ENCODE results near the gene LCN15.
A peak's percentile ranks its signal among the peaks of the same experiment; 100 is the strongest.
"Not testable (repeated sequence)": the region's sequence is repeated elsewhere in the genome, so short reads cannot be mapped to it uniquely, and the experiment has no call there.

LCN15 gene

DNA sequence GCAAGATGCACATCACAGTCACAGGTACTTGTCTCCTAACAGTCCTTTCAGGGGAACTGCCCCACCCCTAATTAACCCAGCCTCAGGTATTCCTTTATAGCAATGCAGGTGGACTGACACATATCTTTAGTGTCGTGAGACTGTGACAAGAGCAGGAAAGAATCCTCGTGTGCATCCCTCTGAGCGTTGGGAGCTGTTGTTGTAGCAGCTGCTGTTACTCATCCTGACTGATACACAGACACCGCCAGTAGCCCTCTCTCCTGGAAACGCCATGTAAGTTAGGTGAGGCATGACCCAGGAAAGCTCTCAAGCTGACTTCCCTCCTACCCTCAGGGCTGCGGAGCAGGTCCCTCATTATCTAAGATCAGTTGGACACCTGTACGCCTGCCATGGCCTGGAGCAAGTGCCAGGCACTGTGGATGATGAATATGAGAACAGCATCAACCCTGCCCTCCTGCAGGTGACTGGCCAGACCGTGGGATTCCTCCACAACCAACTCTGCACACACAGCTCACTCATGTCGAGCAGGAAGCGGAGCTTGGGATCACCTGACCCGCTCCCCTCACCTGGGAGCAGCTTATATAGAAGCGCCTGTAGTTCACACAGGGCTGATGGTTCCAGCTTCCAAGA, 10.2 kb upstream of the LCN15 start:
- DNase-seq (ENCODE audit: low spot score): no peak

DNA sequence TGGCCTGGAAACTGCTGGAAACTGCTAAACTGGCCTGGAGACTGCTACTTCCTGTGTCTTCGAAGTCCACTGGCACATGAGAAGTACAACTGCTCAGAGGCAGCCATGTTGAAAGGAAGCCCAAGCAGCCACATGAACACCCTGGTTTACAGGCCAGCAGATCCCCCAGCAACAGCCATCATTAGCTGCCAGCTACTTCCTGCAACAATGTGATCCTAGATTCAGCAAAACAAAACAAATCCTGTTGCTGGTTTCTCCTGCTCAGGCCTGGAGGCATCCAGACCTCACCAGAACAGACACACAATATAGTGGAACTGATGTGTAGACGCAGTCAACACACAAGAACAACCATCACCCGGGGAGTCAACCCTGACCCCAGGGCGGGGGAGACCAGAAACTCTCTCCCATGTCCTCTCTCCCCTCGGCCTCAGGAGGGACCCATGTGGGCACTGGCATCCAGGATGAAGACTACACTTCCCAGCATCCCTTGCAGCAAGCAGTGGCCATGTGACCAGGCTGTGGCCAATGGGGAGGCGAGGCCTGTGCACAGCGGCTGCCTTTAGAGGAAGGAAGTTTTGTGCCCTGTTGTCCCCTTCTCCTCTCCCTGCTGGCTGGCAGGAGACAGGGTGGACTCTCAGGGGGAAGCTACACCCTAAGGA, 9.2 kb upstream of the LCN15 start:
- DNase-seq (ENCODE audit: low spot score): no peak

DNA sequence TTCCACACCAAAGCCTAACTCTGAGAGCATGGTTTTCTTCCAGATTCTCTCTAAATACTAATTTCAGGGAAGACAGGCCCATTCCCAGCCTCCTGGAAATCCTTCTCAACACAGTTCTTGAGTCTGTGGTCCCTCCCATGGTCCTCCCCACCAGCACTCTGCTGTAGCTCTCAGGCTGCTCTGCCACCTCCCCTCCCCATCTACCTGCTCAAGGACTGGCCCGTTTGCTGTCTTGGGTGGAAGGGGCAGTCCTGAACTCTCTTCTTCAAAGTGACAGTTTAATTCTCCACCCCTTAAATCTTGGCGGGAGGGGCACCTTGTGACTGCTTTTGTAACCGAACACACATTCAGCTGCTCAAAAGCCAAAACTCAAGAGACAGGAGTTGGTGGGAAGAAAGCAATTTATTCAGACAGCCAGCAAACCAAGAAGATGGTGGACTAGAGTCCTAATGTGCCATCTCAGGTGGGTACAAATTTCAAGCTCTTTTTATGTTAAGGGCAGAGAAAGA, 7.6 kb upstream of the LCN15 start:
- DNase-seq (ENCODE audit: low spot score): no peak

DNA sequence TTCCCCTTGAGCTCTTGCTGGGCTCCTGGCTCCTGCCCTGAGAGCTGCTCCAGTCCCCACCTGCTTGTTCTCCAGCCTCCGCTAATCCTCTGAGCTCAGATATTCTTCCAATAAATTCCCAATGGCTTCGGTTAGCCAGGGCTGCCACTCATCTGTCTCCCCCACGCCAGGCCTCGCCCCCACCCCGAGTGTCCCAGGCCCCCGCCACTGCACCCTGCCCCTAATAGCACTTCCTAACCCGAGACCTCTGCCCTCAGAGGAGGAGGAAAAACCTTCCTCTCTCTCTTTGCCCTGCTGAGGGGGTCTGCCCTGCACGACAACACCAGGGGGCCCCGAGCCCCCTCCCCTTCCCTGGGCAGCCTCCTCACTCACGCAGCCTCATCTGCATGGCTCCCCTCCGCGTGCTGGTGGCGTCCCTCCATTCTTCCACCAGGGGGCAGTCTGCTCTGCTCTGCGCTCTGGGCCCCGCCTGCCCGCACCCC, 5.4 kb upstream of the LCN15 start:
- peak; percentile 52 for DNase-seq (ENCODE audit: low spot score)

DNA sequence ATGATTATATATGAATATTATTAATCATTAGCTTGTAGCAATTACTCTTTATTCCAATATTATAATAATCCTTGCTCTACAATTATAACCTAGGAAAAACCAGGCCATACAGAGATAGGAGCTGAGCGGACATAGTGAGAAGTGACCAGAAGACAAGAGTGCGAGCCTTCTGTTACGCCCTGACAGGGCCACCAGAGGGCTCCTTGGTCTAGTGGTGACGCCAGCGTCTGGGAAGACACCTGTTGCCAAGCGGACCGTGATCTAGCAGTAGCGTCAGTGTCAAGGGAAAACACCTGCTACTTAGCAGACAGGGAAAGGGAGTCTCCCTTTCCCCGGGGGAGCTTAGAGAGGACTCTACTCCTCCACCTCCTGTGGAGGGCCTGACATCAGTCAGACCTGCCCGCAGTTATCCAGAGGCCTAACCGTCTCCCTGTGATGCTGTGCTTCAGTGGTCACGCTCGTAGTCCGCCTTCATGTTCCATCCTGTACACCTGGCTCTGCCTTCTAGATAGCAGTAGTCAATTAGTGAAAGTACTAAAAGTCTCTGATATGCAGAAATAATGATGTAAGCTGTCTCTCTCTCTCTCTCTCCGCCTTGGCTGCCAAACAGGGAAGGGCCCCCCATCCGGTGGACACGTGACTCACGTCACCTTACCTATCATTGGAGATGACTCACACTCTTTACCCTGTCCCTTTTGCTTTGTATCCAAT, 2.2 kb upstream of the LCN15 start:
- not testable (repeated sequence) for DNase-seq (ENCODE audit: low spot score)

DNA sequence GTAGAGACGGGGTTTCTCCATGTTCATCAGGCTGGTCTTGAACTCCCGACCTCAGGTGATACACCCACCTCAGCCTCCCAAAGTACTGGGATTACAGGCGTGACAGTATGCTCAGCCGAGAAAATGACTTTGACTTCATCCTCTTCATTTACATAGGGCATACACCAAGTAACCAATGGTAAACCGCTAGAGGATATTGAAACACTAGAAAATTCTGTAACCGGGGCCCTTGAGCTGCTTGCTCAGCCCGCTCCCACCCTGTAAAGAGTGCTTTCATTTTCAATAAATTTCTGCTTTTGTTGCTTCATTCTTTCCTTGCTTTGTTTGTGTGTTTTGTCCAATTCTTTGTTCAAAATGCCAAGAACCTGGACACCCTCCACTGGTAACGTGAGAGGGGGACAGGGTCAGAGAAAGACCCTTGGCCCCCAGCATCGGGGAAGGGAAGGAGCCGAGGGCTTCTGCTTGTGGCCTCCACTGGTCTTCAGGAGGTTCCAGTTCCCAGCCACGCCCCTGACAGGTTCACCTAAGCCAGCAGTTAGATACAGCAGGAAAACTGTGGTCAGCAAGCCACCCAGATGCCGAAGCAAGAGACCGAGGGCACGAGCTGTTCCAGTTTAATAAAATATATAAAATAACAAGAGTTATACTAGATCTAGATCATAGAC, 1.6 kb upstream of the LCN15 start:
- DNase-seq (ENCODE audit: low spot score): not testable (repeated sequence)

DNA sequence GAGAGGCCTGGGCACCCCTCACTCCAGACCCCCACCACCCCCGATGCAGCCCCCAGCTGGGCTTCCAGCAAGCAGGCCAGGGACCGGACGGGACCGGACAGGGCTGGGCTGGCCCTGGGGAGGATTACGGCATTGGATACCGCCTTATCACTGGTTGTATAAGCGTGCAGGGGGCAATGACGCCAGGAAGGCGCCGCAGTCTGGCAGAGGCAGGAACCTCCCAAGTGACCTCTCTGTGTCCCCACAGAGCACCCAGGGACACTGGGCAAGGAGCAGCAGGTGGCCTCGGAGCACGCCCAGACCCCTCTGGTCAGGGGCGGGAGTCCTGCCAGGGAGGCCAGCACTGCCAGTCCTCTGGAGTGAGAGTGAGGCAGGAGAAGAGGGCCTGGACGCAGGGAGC, 723 bp upstream of the LCN15 start:
- DNase-seq (ENCODE audit: low spot score): no peak

DNA sequence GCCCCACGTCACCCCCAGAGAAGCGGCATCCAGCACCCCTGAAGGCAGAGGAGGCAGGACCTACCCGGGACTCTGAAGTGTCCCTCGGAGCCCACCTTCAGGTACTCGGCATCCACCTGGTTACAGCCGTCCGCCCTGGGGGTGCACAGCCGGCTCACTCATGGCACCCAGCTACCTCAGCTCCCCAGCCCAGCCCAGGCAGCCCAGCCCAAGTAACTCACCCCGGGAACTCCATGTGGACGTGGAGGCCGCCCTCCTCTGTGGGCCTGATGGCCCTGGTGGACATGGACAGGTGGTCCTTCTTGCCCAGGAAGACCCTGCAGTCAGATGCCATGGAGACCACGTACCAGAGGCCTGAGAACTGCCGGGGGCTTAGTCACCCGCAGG, 676 bp downstream of the LCN15 start:
- DNase-seq (ENCODE audit: low spot score): no peak

DNA sequence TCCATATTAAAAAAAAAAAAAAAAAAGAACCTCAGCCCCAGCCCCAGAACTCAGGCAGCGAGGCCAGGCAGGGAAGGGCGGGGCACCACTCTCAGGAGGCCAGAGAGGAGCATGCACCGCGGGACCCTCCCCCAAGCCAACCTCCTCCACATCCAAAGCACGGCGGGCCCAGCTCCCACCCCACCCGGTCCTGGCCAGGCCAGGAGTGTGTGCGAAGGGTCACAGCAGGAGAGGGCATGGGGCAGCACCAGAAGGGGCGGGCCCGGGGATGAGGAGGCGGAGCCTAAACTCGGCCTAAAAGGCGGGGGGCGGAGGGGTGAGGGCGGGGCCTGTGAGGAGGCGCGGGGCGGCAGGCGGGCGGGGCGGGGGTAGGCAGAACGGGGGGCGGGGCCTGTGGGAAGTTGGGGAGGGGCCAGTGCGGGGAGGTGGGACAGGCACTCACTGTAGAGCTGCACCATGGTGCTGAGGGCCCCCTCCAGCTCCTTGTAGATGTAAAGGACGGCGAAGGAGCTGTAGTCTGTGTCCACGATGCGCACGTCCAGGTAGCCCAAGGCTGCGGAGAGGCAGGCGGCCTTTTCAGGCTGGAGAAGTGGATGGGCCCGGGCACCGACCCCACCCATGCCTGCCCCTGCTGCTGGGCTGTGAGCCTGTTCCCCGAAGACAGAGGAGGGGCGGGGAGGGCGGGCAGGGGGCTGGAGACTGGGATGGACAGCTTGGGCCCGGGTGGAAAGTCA, 1.2 kb downstream of the LCN15 start:
- DNase-seq (ENCODE audit: low spot score): no peak

DNA sequence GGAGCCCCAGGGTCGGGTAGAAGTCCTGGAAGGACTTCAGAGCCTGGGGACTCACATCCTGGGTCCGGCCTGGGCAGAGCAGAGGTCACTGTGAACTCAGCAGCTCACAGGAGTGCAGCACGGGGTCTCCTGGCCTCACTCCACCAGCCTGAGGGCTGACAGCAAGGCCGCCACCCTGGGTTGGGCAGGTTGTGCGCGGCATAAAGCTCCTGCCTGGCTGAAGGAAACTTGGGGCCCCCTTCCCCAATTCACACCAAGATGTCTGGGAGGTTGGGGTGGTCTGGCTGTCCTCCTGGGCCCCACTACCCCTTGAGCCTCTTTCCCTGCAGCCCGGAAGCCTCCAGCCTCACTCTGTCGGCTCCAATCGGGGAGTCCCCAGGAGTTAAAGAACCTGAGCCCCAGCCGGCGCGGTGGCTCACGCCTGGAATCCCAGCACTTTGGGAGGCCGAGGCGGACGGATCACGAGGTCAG, 2.1 kb downstream of the LCN15 start:
- no peak for DNase-seq (ENCODE audit: low spot score)

DNA sequence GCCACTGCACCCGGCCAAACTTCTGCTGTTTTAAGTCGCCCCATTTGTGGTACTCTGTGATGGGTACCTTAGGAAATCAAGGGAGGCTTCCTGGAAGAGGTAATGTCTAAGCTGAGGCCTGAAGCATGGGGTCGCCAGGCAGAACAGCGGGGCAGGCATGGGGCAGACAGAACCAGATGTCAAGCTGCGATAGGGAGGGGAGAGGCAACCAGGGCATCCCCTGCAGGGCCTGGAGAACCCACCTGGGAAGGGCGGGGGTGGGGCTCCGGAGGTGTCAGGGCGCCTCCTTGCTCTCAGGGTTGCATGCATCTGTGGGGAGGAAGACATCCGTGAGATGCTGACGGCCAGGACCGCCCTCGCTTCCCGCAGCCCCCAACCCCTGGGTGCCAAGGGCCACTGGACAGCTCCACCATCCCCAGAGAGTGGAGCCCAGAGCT, 2.8 kb downstream of the LCN15 start:
- DNase-seq (ENCODE audit: low spot score): no peak

DNA sequence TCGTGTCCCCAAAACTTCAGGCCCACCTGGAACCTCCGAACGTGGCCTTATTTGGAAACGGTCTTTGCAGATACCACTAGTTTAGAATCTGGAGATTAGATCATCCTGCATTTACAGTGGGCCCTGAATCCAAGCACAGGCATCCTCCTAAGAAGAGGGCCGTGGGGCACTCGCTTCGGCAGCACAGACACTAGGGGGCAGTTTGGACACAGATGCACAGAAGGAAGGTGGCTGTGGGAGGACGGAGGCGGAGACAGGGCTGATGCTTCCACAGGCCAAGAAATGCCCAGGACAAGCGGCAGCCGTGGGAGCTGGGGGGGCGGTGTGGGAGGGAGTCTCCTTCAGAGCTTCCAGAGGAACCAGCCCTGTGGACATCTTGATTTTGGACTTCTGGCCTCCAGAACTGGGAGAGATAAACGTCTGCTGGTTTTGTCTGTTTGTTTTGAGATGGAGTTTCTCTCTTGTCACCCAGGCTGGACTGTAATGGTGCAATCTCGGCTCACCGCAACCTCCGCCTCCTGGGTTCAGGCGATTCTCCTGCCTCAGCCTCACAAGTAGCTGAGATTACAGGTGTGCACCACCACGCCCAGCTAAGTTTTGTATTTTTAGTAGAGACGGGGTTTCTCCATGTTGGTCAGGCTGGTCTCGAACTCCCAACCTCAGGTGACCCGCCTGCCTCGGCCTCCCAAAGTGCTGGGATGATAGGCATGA, 3.3 kb downstream of the LCN15 start:
- DNase-seq (ENCODE audit: low spot score): peak; percentile 79

DNA sequence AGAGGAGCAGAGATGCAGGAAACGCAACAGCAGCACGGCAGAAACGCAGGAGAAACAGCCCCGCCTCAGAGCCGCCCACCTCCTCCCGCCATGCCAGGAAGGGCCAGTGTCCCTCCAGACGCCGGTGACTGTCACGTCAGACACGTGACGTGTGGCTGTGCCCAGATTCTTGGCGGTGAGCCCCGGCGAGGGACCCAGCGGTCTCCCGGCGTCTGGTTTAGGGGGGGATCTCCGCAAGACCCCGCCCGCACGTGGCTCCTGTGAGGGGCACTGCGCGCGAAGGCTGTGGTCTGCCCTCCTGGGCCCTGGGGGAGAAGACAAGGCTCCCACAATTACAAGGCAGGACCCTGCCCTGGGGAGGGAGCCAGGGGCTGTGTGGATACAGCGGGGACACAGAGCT, 3.9 kb downstream of the LCN15 start:
- DNase-seq (ENCODE audit: low spot score): no peak

DNA sequence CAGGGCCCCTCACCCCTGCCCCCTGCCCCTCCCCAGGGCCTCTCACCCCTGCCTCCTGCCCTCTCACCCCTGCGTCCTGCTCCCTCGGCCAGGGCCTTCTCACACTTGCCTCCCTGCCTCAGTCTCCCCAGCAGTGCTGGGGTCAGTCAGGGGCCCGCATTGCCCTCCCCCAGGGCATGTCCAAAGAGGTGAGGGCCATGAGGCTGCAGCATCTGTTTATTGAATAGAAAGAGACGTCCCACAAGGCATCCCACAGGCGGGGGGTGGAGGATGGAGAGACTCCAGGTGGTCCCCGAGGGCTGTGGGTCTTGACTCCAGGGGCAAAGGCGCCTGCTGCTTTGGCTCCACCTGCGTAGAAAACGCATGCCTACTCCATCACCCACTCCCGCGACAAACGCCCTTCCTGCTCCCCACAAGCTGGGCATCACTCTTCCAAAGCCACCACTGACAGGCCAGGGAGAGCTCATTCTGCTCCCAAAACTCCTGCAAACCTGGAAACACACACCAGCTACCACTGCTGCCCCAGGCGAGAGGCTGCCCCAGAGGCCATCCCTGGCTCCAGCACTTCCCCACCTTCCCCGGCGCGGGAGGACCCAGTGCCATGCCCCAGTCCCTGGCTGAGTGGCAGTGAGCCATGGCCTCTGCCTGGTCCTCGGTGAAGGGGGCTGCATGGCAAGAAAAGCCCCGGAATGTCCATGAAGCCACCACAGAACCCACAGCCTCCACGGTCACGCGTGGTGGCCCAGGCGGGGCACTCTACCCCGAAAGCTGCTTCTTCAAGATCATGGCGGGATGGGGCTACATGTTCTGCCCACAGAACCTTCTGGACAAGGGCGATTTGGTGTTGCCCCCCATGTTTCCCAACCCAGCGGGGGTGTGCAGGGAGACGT, 4.6 kb downstream of the LCN15 start:
- no peak for DNase-seq (ENCODE audit: low spot score)

DNA sequence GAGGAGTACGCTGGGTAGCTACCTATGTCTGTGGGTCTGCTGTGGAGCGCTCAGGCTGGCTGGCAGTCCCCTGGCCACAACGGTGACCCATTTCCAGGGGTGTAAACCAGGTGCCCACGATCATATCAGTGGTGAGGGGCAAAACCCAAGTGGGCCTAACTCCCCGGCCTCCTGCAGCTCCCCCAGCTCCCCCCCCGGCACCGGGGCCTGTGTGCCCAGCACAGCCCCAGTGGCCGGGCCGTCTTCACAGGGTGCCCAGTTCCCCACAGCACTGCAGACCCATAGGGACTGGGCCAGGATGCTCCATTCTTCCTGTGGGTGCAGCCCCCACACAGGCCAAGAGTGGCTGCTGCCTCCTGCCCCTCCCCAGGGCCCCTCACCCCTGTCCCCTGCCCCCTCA, 5.3 kb downstream of the LCN15 start:
- DNase-seq (ENCODE audit: low spot score): no peak

DNA sequence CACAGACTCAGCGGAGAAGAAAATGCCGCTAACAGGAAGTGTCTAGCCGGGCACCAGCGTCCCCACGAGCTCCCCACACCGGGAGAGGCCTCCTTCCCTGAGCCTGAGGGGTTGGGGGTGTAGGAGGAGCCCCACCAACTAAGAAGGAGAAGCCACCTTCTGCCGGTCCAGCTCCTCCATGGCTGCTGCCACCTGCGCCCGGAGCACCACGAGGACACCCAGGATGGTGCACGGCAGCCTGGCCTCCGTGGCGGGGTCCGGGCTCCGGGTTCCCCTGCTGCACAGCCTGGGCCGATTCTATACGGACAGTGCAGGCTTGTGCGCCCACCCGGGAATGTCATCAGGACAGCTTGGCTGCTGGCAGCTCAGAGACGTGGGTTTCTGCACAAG, 6.6 kb downstream of the LCN15 start:
- no peak for DNase-seq (ENCODE audit: low spot score)

DNA sequence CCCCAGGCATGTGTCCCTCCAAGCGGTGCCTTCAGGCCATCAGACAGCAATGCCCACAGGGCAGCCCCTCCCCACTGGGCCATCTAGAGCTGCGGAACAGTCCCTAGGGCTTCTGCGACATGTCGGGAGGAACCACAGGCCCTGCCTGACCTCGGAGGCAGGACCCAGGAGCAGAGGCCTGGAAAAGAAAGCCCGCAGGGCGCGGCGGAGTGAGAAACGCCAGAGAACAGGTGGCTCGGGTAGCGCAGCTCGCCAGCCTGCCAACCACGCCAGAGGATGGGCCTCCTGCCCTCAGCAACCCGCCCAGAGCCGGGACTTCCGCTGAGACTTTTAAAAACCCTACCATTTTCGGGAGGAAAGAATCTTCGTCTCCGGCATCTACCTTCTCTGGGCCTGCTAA, 7.0 kb downstream of the LCN15 start:
- no peak for DNase-seq (ENCODE audit: low spot score)

DNA sequence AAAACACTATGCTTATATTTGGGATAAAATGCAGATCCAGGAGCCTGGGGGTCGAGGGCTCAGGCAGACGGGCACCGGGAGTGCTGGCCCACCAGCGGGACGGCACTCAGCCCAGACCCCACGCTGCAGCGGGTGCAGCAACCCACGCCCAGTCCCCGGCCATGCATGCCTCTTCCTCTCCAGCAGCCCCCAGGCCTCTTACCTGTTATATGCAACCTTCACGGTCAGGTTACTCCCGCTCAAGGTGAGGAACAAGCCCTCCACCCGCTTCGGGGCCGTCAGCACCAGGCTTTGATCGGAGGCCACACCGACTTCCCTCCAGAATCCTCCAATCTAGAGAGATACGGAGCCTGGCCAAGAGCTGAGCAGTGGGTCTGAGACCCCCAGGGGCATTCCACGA, 7.5 kb downstream of the LCN15 start:
- no peak for DNase-seq (ENCODE audit: low spot score)

DNA sequence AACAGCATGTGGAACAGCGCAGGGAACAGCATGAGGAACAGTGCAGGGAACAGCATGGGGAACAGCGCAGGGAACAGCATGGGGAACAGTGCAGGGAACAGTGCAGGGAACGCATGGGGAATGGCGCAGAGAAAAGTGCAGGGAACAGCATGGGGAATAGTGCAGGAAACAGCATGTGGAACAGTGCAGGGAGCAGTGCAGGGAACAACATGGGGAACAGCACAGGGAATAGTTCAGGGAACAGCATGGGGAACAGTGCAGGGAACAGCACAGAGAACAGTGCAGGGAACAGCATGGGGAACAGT, 8.2 kb downstream of the LCN15 start:
- DNase-seq (ENCODE audit: low spot score): no peak
